Measurements from ENCODE around the gene RASA2. TPM values are rescaled to one million over a fixed set of nuclear protein-coding genes. Genes with fewer than 3 reads are reported as not detected.

The RASA2 gene
- total RNA-seq, 1 experiment from 2014 or later = 26.7 TPM

DNA sequence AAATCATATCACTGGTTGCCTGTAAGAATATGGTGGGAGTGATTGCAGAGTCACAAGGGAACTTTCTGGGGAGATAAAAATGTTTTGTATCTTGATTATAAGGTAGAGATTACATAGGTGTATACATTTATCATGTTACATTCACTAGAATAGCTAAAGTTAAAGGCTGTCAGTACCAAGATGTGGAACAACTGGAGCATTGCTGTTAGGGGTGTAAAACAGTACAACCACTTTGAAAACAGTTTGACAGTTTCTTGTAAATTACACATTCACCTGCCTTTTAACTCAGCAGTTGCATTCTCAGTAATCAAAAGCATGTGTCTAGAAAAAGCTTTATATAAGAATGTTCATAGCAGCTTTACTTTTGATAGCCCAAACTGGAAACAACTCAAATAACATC, 27.6 kb downstream of the RASA2 start:
- H3K27ac Mint-ChIP-seq (ENCODE audit: unreplicated experiment) = no peak overlapping the region
- no TSS peak for BruUV-seq (replicated peaks)
- H3K36me3 ChIP-seq (ENCODE audit: control insufficient read depth, insufficient read depth, low read length) = peaks cover 1% of the 10 kb centered on the region; the same call in 1 of the 2 replicates
- H3K4me1 ChIP-seq = peaks cover 9% of the 10 kb centered on the region; the same call in 1 of the 2 replicates
- H3K9me3 Mint-ChIP-seq (ENCODE audit: unreplicated experiment) = no peaks in the 10 kb centered on the region
- H3K9me3 ChIP-seq = no peaks in the 10 kb centered on the region
- TF ChIP-seq, protein P1, sequence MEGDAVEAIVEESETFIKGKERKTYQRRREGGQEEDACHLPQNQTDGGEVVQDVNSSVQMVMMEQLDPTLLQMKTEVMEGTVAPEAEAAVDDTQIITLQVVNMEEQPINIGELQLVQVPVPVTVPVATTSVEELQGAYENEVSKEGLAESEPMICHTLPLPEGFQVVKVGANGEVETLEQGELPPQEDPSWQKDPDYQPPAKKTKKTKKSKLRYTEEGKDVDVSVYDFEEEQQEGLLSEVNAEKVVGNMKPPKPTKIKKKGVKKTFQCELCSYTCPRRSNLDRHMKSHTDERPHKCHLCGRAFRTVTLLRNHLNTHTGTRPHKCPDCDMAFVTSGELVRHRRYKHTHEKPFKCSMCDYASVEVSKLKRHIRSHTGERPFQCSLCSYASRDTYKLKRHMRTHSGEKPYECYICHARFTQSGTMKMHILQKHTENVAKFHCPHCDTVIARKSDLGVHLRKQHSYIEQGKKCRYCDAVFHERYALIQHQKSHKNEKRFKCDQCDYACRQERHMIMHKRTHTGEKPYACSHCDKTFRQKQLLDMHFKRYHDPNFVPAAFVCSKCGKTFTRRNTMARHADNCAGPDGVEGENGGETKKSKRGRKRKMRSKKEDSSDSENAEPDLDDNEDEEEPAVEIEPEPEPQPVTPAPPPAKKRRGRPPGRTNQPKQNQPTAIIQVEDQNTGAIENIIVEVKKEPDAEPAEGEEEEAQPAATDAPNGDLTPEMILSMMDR (IDR thresholded peaks at IDR 0.05; ENCODE audit: insufficient read depth in 1 of 2, low read depth in 1 of 2, low read length in 1 of 2, severe bottlenecking in 1 of 2, unreplicated experiment in 1 of 2) = no peak
- no peak overlapping the region for H3K4me3 ChIP-seq (ENCODE audit: low read depth, low read length)
- no peaks in the 10 kb centered on the region for H3K27me3 ChIP-seq (replicated peaks; ENCODE audit: control insufficient read depth, insufficient read depth, low read length)
- H3K4me3 Mint-ChIP-seq (ENCODE audit: unreplicated experiment) = no peak overlapping the region
- no peak for DNase-seq
- ChIA-PET POLR2A (no interaction called here), CTCF (interaction anchor here (1.4 kb wide), 1 partner anchor 27 kb away, joined by 3 read pairs; the partner anchor contains the start of gene RASA2)
- peaks cover 14% of the 10 kb centered on the region for H3K4me1 Mint-ChIP-seq (ENCODE audit: low read depth, unreplicated experiment)
- intact Hi-C loops (cut with micrococcal nuclease; ENCODE audit: unreplicated experiment) = no loop called here
- H3K36me3 Mint-ChIP-seq (ENCODE audit: insufficient read depth, unreplicated experiment) = peaks cover 61% of the 10 kb centered on the region
- H3K27me3 Mint-ChIP-seq (ENCODE audit: insufficient read depth, unreplicated experiment) = no peaks in the 10 kb centered on the region

DNA sequence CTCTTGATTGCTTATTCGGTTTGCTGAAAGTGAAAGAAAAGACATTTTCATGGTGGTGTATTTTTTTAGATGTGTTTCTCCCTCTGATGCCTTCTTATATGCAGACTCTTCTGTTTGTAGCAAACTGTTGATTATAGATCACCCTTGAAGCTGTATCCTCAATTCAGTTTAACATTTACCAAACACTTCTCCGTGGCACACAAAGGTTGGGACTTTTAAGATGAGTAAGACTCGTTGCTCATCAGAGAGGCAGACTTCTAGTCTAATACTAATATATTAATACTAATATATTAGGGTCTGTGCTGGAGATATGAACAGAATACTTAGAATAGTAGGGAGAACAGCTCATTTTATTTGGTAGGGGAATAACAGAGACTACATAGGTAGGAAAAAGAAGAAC, 32.8 kb downstream of the RASA2 start:
- no peak for DNase-seq
- Histone ChIP-seq H3K36me3 (ENCODE audit: control insufficient read depth, insufficient read depth, low read length) (peaks cover 1% of the 10 kb centered on the region; the same call in 1 of the 2 replicates), H3K4me3 (ENCODE audit: low read depth, low read length) (no peak overlapping the region), H3K27me3 (replicated peaks; ENCODE audit: control insufficient read depth, insufficient read depth, low read length) (no peaks in the 10 kb centered on the region), H3K9me3 (no peaks in the 10 kb centered on the region), H3K4me1 (peaks cover 44% of the 10 kb centered on the region)
- TF ChIP-seq, protein P1 (IDR thresholded peaks at IDR 0.05; ENCODE audit: insufficient read depth in 1 of 2, low read depth in 1 of 2, low read length in 1 of 2, severe bottlenecking in 1 of 2, unreplicated experiment in 1 of 2) = no peak
- Mint-ChIP-seq H3K9me3 (ENCODE audit: unreplicated experiment) (no peaks in the 10 kb centered on the region), H3K27me3 (ENCODE audit: insufficient read depth, unreplicated experiment) (no peaks in the 10 kb centered on the region), H3K4me1 (ENCODE audit: low read depth, unreplicated experiment) (peaks cover 10% of the 10 kb centered on the region), H3K4me3 (ENCODE audit: unreplicated experiment) (no peak overlapping the region), H3K27ac (ENCODE audit: unreplicated experiment) (no peak overlapping the region), H3K36me3 (ENCODE audit: insufficient read depth, unreplicated experiment) (peaks cover 45% of the 10 kb centered on the region)
- ChIA-PET CTCF (interaction anchor here (0.6 kb wide), 1 partner anchor 45 kb away, joined by 3 read pairs; no protein-coding TSS in a partner anchor), POLR2A (no interaction called here)
- no TSS peak for BruUV-seq (replicated peaks)
- intact Hi-C loops (cut with micrococcal nuclease; ENCODE audit: unreplicated experiment) = no loop called here

DNA sequence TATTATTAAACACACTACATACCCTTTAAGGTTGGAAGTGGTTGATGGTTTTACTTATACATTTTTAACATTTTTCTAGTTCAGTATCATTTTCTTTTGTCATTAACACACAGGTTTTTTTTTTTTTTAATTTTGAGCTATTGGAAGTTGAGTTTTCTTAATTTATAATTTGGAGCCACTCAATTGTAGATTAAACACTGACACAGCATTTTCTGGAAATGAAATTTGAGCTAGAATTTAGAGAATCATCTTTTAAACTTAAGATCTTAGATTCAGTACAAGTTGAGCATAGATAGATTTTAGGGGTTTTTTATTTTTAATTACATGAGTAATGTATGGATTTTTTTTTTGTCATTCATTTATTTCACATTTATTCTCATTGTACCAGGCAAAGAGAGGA, 35.0 kb downstream of the RASA2 start:
- Mint-ChIP-seq H3K4me3 (ENCODE audit: unreplicated experiment) (no peak overlapping the region), H3K36me3 (ENCODE audit: insufficient read depth, unreplicated experiment) (peaks cover 29% of the 10 kb centered on the region), H3K27ac (ENCODE audit: unreplicated experiment) (no peak overlapping the region), H3K4me1 (ENCODE audit: low read depth, unreplicated experiment) (peaks cover 19% of the 10 kb centered on the region), H3K9me3 (ENCODE audit: unreplicated experiment) (no peaks in the 10 kb centered on the region), H3K27me3 (ENCODE audit: insufficient read depth, unreplicated experiment) (no peaks in the 10 kb centered on the region)
- Histone ChIP-seq H3K36me3 (ENCODE audit: control insufficient read depth, insufficient read depth, low read length) (peaks cover 1% of the 10 kb centered on the region; the same call in 1 of the 2 replicates), H3K9me3 (no peaks in the 10 kb centered on the region), H3K4me3 (ENCODE audit: low read depth, low read length) (no peak overlapping the region), H3K27me3 (replicated peaks; ENCODE audit: control insufficient read depth, insufficient read depth, low read length) (no peaks in the 10 kb centered on the region), H3K4me1 (peaks cover 44% of the 10 kb centered on the region)
- POLR2A ChIA-PET = interaction anchor here (0.7 kb wide), 1 partner anchor 35 kb away, joined by 6 read pairs; the partner anchor contains the start of gene RASA2
- intact Hi-C loops (cut with micrococcal nuclease; ENCODE audit: unreplicated experiment) = loop anchor here (5.0 kb wide), 1 partner anchor 34 kb away; the partner anchor contains the start of gene RASA2
- no TSS peak for BruUV-seq (replicated peaks)
- CTCF ChIA-PET = no interaction called here
- DNase-seq = no peak
- TF ChIP-seq, protein P1 (IDR thresholded peaks at IDR 0.05; ENCODE audit: insufficient read depth in 1 of 2, low read depth in 1 of 2, low read length in 1 of 2, severe bottlenecking in 1 of 2, unreplicated experiment in 1 of 2) = no peak

All from Caco-2 (cell line).